H1 (cell line): ENCODE results near the gene PDE4D. TPM values are rescaled to one million over a fixed set of nuclear protein-coding genes. Genes with fewer than 3 reads are reported as not detected.

ENCODE experiments used
- CTCF ChIA-PET: fragments of 300-600 bp; sonication (Branson Sonifier 250); formaldehyde crosslinking; loops from one replicate; lab custom pipeline; 2021; ENCODE audit not compliant: partially characterized antibody; lab: Charles Lee
- POLR2A ChIA-PET: fragments of 300-600 bp; sonication (Branson Sonifier 250); formaldehyde crosslinking; loops from one replicate; lab custom pipeline; 2021; ENCODE audit warnings: inconsistent platforms; ENCODE audit not compliant: partially characterized antibody; lab: Charles Lee
- DNase-seq, 2 experiments: peaks; one replicate each; pipeline versions ENCODE4 v3.0.0 to v3.0.0-alpha.2; 2010 to 2022; ENCODE audit warnings: low spot score in 2 of 2, low read depth in 1 of 2, mixed read lengths in 1 of 2
- FAIRE-seq: peaks from 2 replicates; lab custom pipeline; 2011; peaks lifted over from hg19 to GRCh38; lab: Jason Lieb, UNC
- H2AFZ ChIP-seq: 2 replicates; pipeline ENCODE4 v1.8.1; 2012; ENCODE audit warnings: low read length, inconsistent platforms
- H2AK5ac ChIP-seq: 2 replicates; pipeline ENCODE4 v1.6.1; 2013; ENCODE audit warnings: low read depth, low read length
- H2BK120ac ChIP-seq: replicated peaks from 2 replicates; pipeline ENCODE3; 2013; ENCODE audit warnings: low read depth, low read length, inconsistent platforms
- H2BK12ac ChIP-seq: 2 replicates; pipeline ENCODE4 v1.6.1; 2013; ENCODE audit warnings: low read depth, low read length
- H2BK15ac ChIP-seq: 2 replicates; pipeline ENCODE4 v1.6.1; 2013; ENCODE audit warnings: low read length
- H2BK20ac ChIP-seq: 2 replicates; pipeline ENCODE4 v1.6.1; 2013; ENCODE audit warnings: low read length
- H2BK5ac ChIP-seq: 2 replicates; pipeline ENCODE4 v1.6.1; 2013; ENCODE audit warnings: low read depth, low read length
- H3K14ac ChIP-seq: 2 replicates; pipeline ENCODE4 v1.6.1; 2013; ENCODE audit warnings: inconsistent platforms; ENCODE audit not compliant: insufficient read length
- H3K18ac ChIP-seq: 2 replicates; pipeline ENCODE4 v1.6.1; 2013; ENCODE audit warnings: low read length; ENCODE audit errors: extremely low read depth
- H3K23ac ChIP-seq: 2 replicates; pipeline ENCODE4 v1.6.1; 2013; ENCODE audit warnings: inconsistent platforms; ENCODE audit not compliant: insufficient read length
- H3K23me2 ChIP-seq: 2 replicates; pipeline ENCODE4 v1.6.1; 2013; ENCODE audit warnings: low read depth, low read length
- H3K27ac ChIP-seq: 2 replicates; pipeline ENCODE4 v1.6.1; 2011; ENCODE audit warnings: low read depth, low read length, inconsistent platforms
- H3K27me3 ChIP-seq, 4 experiments: replicated peaks in 1 of 4; 1 replicate in 1 of 4; 2 replicates in 3 of 4; pipeline versions ENCODE4 v1.6.1 to v1.8.1; 2011 to 2013; ENCODE audit warnings: low read length in 3 of 4, mild to moderate bottlenecking in 3 of 4, inconsistent platforms in 2 of 4, mixed read lengths in 2 of 4, moderate library complexity in 1 of 4; ENCODE audit not compliant: control insufficient read depth in 3 of 4, insufficient read depth in 3 of 4; ENCODE audit errors: extremely low read depth in 1 of 4
- H3K36me3 ChIP-seq, 4 experiments: 2 replicates each; pipeline versions ENCODE4 v1.6.1 to v1.8.1; 2011 to 2013; ENCODE audit warnings: mild to moderate bottlenecking in 4 of 4, low read length in 3 of 4, moderate library complexity in 2 of 4, control low read depth in 1 of 4, inconsistent platforms in 1 of 4; ENCODE audit not compliant: insufficient read depth in 4 of 4, control insufficient read depth in 2 of 4
- H3K4ac ChIP-seq: replicated peaks from 2 replicates; pipeline ENCODE3; 2013; ENCODE audit warnings: low read length, low read depth, mixed read lengths, inconsistent platforms; ENCODE audit not compliant: insufficient read length
- H3K4me1 ChIP-seq, 4 experiments: replicated peaks in 1 of 4; 1 replicate in 1 of 4; 2 replicates in 3 of 4; pipeline versions ENCODE4 v1.6.1 to v1.8.1; 2011 to 2013; ENCODE audit warnings: low read length in 3 of 4, inconsistent platforms in 2 of 4, mixed read lengths in 1 of 4; ENCODE audit not compliant: insufficient read depth in 4 of 4, control insufficient read depth in 3 of 4
- H3K4me2 ChIP-seq, 2 experiments: 2 replicates each; pipeline versions ENCODE4 v1.6.1 to v1.8.1; 2011 to 2013; ENCODE audit warnings: low read depth in 2 of 2, low read length in 2 of 2, control low read depth in 1 of 2, inconsistent platforms in 1 of 2, mild to moderate bottlenecking in 1 of 2; ENCODE audit not compliant: insufficient read depth in 1 of 2
- H3K4me3 ChIP-seq, 4 experiments: fragments of 200-600, 300-600 bp in 1 of 4; sonication (generic), shearing (Covaris generic), sonication (Bioruptor Twin) in 1 of 4; 2 replicates each; pipeline versions ENCODE4 v1.5.1 to v1.8.1; 2011 to 2016; ENCODE audit warnings: low read length in 4 of 4, low read depth in 3 of 4, control low read depth in 2 of 4, inconsistent platforms in 2 of 4, mild to moderate bottlenecking in 2 of 4, mixed read lengths in 1 of 4, moderate library complexity in 1 of 4; ENCODE audit not compliant: insufficient read depth in 2 of 4; ENCODE audit errors: extremely low read depth in 1 of 4
- H3K56ac ChIP-seq: replicated peaks from 2 replicates; pipeline ENCODE3; 2013; ENCODE audit warnings: low read depth, mild to moderate bottlenecking, mixed read lengths, low read length, inconsistent platforms; ENCODE audit not compliant: insufficient read length
- H3K79me1 ChIP-seq: 2 replicates; pipeline ENCODE4 v1.6.1; 2013; ENCODE audit warnings: low read depth, low read length, control low read depth
- H3K79me2 ChIP-seq, 2 experiments: 2 replicates each; pipeline versions ENCODE4 v1.6.1 to v1.8.1; 2012 to 2013; ENCODE audit warnings: low read length in 2 of 2, mild to moderate bottlenecking in 2 of 2, inconsistent platforms in 1 of 2; ENCODE audit not compliant: insufficient read depth in 2 of 2, control insufficient read depth in 1 of 2
- H3K9ac ChIP-seq, 4 experiments: replicated peaks in 1 of 4; 1 replicate in 1 of 4; 2 replicates in 3 of 4; pipeline versions ENCODE4 v1.6.1 to v1.8.1; 2011 to 2013; ENCODE audit warnings: low read depth in 3 of 4, low read length in 3 of 4, control low read depth in 2 of 4, mild to moderate bottlenecking in 2 of 4, moderate library complexity in 2 of 4, inconsistent platforms in 1 of 4; ENCODE audit errors: extremely low read depth in 1 of 4
- H3K9me3 ChIP-seq, 2 experiments: 2 replicates each; pipeline versions ENCODE4 v1.6.1 to v1.8.1; 2012 to 2013; ENCODE audit warnings: mild to moderate bottlenecking in 2 of 2, moderate library complexity in 2 of 2, control low read depth in 1 of 2, inconsistent platforms in 1 of 2, low read depth in 1 of 2, low read length in 1 of 2, mixed read lengths in 1 of 2; ENCODE audit not compliant: insufficient read depth in 2 of 2
- H4K20me1 ChIP-seq, 2 experiments: replicated peaks in 1 of 2; 2 replicates each; pipeline versions ENCODE3 to v1.8.1; 2011 to 2013; ENCODE audit warnings: inconsistent platforms in 2 of 2, low read length in 2 of 2, mild to moderate bottlenecking in 1 of 2; ENCODE audit not compliant: insufficient read depth in 2 of 2, control insufficient read depth in 1 of 2
- H4K5ac ChIP-seq: 2 replicates; pipeline ENCODE4 v1.6.1; 2013; ENCODE audit warnings: low read length, low read depth, mixed read lengths, inconsistent platforms; ENCODE audit not compliant: insufficient read length
- H4K8ac ChIP-seq: 2 replicates; pipeline ENCODE4 v1.8.0; 2013; ENCODE audit warnings: mild to moderate bottlenecking, moderate library complexity, low read length, inconsistent platforms; ENCODE audit not compliant: insufficient read depth; ENCODE audit errors: extremely low read depth
- H4K91ac ChIP-seq: replicated peaks from 2 replicates; pipeline ENCODE3; 2013; ENCODE audit warnings: low read length, mixed read lengths, inconsistent platforms; ENCODE audit not compliant: insufficient read length
- BCL11A ChIP-seq, 2 experiments: IDR thresholded peaks; one replicate each; pipeline ENCODE4 v1.6.1; 2011; ENCODE audit warnings: low read depth in 2 of 2, low read length in 2 of 2, mild to moderate bottlenecking in 2 of 2
- JUN ChIP-seq: IDR thresholded peaks from 2 replicates; pipeline ENCODE4 v1.6.1; 2011; ENCODE audit warnings: low read depth, mild to moderate bottlenecking, improper control_type of control experiment, low read length
- KDM4A ChIP-seq: IDR thresholded peaks from one replicate; pipeline ENCODE4 v1.7.1; 2012; ENCODE audit warnings: low read depth, mild to moderate bottlenecking, moderate library complexity, low read length, inconsistent platforms; ENCODE audit not compliant: severe bottlenecking
- NANOG ChIP-seq: IDR thresholded peaks from 2 replicates; pipeline ENCODE4 v1.6.1; 2011; ENCODE audit warnings: low read length, low read depth, mild to moderate bottlenecking, inconsistent platforms; ENCODE audit not compliant: insufficient read depth, poor library complexity, severe bottlenecking
- NRF1 ChIP-seq: IDR thresholded peaks from 2 replicates; pipeline ENCODE4 v1.6.1; 2011; ENCODE audit warnings: mild to moderate bottlenecking, low read depth, low read length, improper control_type of control experiment
- RNF2 ChIP-seq: fragments of 200-900, 300-1000 bp; sonication (generic); IDR thresholded peaks from 2 replicates; pipeline ENCODE4 v1.7.1; 2016; ENCODE audit warnings: borderline replicate concordance, low read depth, mild to moderate bottlenecking, antibody characterized with exemption, low read length; ENCODE audit not compliant: poor library complexity, severe bottlenecking; ENCODE audit errors: missing control alignments
- SIRT6 ChIP-seq: IDR thresholded peaks from one replicate; pipeline ENCODE4 v1.7.1; 2012; ENCODE audit warnings: low read length, inconsistent platforms
- SP4 ChIP-seq: IDR thresholded peaks from 2 replicates; pipeline ENCODE4 v1.6.1; 2012; ENCODE audit warnings: low read length, inconsistent platforms
- TAF7 ChIP-seq: optimal IDR thresholded peaks from 2 replicates; pipeline ENCODE3; 2011; ENCODE audit warnings: low read depth, mild to moderate bottlenecking, inconsistent platforms, low read length, moderate library complexity, borderline replicate concordance
- ZNF274 ChIP-seq: IDR thresholded peaks from 2 replicates; pipeline ENCODE4 v1.7.0; 2012; ENCODE audit warnings: low read length, borderline replicate concordance; ENCODE audit errors: extremely low read depth
- WGBS, 2 experiments: shearing (Covaris generic) in 1 of 2; methylation state at CpG; one replicate each; pipeline versions ENCODE4 v1.1.6 to v1.1.7; 2013 to 2015; ENCODE audit warnings: low lambda C conversion rate in 2 of 2, mixed read lengths in 2 of 2, inconsistent platforms in 1 of 2, low coverage in 1 of 2, missing lambda C conversion rate in 1 of 2; ENCODE audit not compliant: insufficient replicate concordance in 2 of 2, insufficient coverage in 1 of 2, insufficient read length in 1 of 2; ENCODE audit errors: extremely low coverage in 1 of 2, missing lambda C conversion rate in 1 of 2; 5-methylcytosine and 5-hydroxymethylcytosine counted together
- polyA plus RNA-seq, 7 experiments: library from polyadenylated mRNA; depleted of rRNA in 3 of 7; stranded (reverse) in 5 of 7; unstranded in 2 of 7; fragments of >200 nt in 5 of 7; fragments of 200-250 nt in 2 of 7; gene quantifications; 1 replicate in 5 of 7; 2 replicates in 1 of 7; 4 replicates in 1 of 7; pipeline versions ENCODE4 v1.2.1 to v1.2.3, GENCODE V29; 2011 to 2013; ENCODE audit warnings: missing spikeins in 2 of 7, mixed read lengths in 2 of 7
- total RNA-seq: library from RNA; stranded (reverse); fragmentation: NEBNext Ultra II Directional; extraction: Animal tissue kit (Norgen Biotek cat#: 25700); gene quantifications from 2 replicates; pipeline ENCODE4 v1.2.1, GENCODE V29; 2021
- TF ChIP-seq, protein P1 (sequence below): IDR thresholded peaks from 2 replicates; pipeline ENCODE4 v1.6.1; 2011; ENCODE audit warnings: low read depth, mild to moderate bottlenecking, low read length; ENCODE audit not compliant: insufficient read depth
- TF ChIP-seq, protein P2 (sequence below): IDR thresholded peaks from 2 replicates; pipeline ENCODE4 v1.6.1; 2012; ENCODE audit warnings: inconsistent platforms

Gene PDE4D
- total and polyA plus RNA-seq, 2 of the 8 experiments (the other 6 are each of a cell fraction or from before 2014, with no cell fraction given) = 2.3 to 3.7 TPM

DNA sequence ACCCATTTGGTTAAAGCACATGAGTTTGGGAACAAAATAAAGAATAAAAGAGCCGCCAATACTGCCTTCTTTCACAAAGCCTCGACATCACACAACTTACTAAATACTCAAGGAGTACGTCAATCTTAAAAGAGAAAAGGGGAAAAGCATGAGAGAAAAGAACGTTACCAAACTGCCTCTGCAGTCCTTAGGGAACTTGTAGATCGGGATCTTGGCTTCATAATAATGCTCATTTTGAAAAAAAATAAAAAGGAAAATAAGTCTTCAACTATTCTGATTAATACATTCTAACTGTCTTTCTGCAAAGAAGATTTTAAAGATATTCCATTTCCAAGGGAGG lies 618.4 kb downstream of the PDE4D start:
- no peak overlapping the region for H2BK20ac ChIP-seq
- H3K18ac ChIP-seq = no peak overlapping the region
- FAIRE-seq (no peak), DNase-seq (no peak)
- H3K4me1 ChIP-seq = no peaks in the 10 kb centered on the region
- peak overlapping the region; percentile 12; the same call in 1 of the 2 replicates for H2AFZ ChIP-seq
- H2BK15ac ChIP-seq = no peak overlapping the region
- POLR2A ChIA-PET = no interaction called here
- no peaks in the 10 kb centered on the region for H3K36me3 ChIP-seq
- H2BK5ac ChIP-seq = no peak overlapping the region
- no peak overlapping the region for H3K27ac ChIP-seq
- no peak overlapping the region for H3K4ac ChIP-seq
- no peak overlapping the region for H2BK12ac ChIP-seq
- WGBS, 2 experiments = 64% methylated on average over 5 of the region's 5 CpGs; no CpG with 5 or more reads in 1 of the 2 experiments
- H3K14ac ChIP-seq = no peak overlapping the region
- no peak overlapping the region for H4K8ac ChIP-seq
- H4K91ac ChIP-seq = no peak overlapping the region
- no peak overlapping the region for H2BK120ac ChIP-seq
- H3K23ac ChIP-seq = no peak overlapping the region
- no peaks in the 10 kb centered on the region for H3K9me3 ChIP-seq
- H4K5ac ChIP-seq = no peak overlapping the region
- no peak overlapping the region for H3K56ac ChIP-seq
- no peaks in the 10 kb centered on the region for H3K79me2 ChIP-seq
- H3K9ac ChIP-seq = no peak overlapping the region
- peak overlapping the region in 2 of 4 experiments; percentile 31 to 52; a peak in 3 of 8 replicates for H3K4me3 ChIP-seq
- no peaks in the 10 kb centered on the region for H3K79me1 ChIP-seq
- CTCF ChIA-PET = interaction anchor here (0.6 kb wide), 1 partner anchor 13 kb away, joined by 3 read pairs; no protein-coding TSS in a partner anchor
- no peaks in the 10 kb centered on the region for H3K27me3 ChIP-seq
- no peaks in the 10 kb centered on the region for H3K23me2 ChIP-seq
- H2AK5ac ChIP-seq = no peak overlapping the region
- H3K4me2 ChIP-seq = peak overlapping the region; percentile 72
- H4K20me1 ChIP-seq = no peaks in the 10 kb centered on the region
- TF ChIP-seq JUN (no peak), ZNF274 (no peak), NANOG (no peak), KDM4A (no peak), BCL11A (IDR thresholded peaks at IDR 0.05; ENCODE audit: low read depth in 2 of 2, low read length in 2 of 2) (no peak), NRF1 (no peak), RNF2 (no peak), TAF7 (no peak), SP4 (no peak), SIRT6 (no peak)
- TF ChIP-seq, protein P1, sequence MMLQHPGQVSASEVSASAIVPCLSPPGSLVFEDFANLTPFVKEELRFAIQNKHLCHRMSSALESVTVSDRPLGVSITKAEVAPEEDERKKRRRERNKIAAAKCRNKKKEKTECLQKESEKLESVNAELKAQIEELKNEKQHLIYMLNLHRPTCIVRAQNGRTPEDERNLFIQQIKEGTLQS = no peak
- TF ChIP-seq, protein P2, sequence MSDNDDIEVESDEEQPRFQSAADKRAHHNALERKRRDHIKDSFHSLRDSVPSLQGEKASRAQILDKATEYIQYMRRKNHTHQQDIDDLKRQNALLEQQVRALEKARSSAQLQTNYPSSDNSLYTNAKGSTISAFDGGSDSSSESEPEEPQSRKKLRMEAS = no peak
